Measurements from ENCODE around the gene HSPA12B. TPM values are rescaled to one million over a fixed set of nuclear protein-coding genes. Genes with fewer than 3 reads are reported as not detected.

HSPA12B gene
- total RNA-seq, 1 experiment from 2014 or later = 0.03 TPM

DNA sequence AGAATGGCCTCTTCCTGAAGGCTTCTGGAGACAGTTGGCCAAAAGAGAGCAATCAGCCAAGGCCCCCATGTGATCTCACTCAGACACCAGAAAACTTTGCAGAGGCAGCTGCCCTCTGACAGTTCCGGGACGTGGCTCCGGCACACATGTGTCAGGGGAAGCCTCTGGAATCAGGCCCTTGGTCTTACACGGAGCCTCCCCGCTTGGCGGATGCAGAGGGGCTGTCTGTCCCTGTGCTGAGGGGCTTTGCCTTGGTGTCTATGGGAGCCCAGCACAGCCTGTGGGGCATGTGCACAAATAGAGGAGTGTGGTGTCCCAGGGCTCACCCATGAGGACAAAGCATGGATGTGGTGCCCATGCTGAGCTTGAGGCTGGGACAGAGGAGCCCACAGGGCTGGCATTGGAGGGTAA, 33.9 kb upstream of the HSPA12B start:
- Histone ChIP-seq H3K9me3 (no peaks in the 10 kb centered on the region), H3K36me3 (no peaks in the 10 kb centered on the region), H3K27me3 (no peaks in the 10 kb centered on the region), H3K4me3 (no peak overlapping the region)
- DNase-seq = no peak

DNA sequence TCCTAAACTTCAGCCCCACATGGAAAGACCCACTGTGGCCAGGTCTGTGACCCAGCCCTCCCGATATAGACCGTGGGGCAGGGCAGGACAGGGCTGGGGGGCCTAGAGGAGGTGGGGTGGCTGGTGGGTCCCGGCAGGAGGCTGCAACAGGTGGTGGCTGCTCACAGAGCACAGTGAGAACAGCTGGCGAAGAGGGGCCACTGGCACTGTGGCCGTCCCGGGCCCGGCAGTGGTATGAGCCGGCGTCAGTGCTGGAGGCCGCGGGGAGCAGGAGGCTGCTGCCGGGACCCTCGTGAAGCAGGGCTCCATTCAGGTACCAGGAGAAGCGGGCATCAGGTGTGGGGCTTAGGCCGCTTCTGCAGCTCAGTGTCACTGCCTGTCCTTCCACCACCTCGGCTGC, 33.4 kb upstream of the HSPA12B start:
- Histone ChIP-seq H3K27me3 (no peaks in the 10 kb centered on the region), H3K9me3 (no peaks in the 10 kb centered on the region), H3K36me3 (no peaks in the 10 kb centered on the region), H3K4me3 (no peak overlapping the region)
- DNase-seq = no peak

DNA sequence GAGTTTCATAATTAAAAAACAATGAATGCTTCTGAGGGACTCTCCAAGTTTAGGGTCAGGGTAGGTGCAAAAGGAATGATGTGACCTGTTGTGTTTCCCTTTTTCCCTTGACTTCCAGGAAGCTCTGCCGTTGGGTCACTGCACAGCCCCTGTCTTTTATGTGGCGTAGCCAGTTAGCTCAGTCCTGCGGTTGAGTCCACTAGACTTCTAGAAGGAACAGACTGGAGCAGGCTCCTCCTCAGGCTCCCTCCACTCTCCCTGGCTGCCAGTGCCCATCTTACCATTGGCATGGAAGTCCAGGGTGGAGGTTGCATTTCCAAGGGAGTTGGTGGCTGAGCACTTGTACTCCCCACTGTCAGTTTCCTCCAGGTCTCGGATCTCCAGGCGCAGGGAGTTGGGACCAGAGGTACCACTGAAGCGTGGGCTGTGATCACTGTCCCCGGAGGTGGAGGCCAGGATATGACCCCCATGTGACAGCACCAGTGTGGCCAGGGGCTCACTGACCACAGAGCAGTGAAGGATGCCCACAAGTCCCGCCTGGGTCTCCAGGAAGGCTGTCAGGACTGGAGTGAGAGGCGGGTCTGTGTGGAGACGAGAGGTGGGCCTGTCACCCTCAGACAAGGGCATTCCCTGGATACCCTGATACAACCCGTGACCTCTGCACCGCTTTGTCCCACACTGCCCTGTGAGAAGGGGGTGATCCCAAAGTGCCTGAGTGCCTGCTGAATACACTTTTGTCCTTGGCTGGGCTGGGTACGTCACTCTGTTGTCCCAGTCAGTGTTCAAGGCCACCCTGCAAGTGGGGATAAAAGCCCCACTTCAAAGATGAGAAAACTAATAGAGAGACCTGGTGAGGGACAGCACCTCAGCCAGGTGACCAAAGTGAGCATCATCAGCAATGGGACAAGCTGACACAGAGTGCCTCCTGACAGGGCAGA, 31.2 kb upstream of the HSPA12B start:
- H3K4me3 ChIP-seq = no peak overlapping the region
- H3K27me3 ChIP-seq = no peaks in the 10 kb centered on the region
- H3K36me3 ChIP-seq = no peaks in the 10 kb centered on the region
- H3K9me3 ChIP-seq = no peaks in the 10 kb centered on the region
- no peak for DNase-seq

DNA sequence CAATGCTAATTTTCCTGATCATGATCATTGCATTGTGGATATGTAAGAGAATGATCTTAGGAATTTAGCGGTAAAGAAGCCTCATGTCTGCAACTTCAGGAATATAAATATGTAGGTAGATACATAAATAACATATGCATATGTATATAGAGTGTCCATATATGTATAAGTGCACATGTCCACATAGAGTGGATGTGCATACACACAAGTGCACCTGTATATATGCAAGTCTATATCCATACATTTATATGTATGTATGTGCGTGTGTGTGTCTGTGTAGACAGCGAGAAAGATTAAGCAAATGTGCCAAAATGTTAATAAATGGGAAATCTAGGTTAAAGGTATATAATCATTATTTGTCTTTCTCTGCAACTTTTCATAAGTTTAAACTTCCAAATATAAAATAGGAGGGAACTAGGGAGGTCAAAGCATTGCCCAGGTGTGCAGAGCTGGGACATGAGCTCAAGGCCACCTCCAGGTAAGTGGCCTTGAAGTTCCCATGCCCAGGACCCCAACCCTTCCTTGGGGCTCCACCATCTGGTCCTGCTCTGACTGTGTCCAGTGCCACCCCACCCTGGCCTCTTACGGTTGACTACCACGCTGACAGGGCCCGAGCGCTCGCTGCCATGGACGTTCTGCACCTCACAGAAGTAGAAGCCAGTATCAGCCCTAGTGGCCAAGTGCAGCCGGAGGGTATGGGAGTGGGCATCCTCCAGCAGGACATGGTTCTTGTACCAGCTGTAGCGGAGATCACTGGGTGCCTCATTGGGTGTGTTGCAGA, 29.7 kb upstream of the HSPA12B start:
- no peak overlapping the region for H3K4me3 ChIP-seq
- no peak for DNase-seq
- H3K27me3 ChIP-seq = no peaks in the 10 kb centered on the region
- H3K36me3 ChIP-seq = no peaks in the 10 kb centered on the region
- H3K9me3 ChIP-seq = no peaks in the 10 kb centered on the region

DNA sequence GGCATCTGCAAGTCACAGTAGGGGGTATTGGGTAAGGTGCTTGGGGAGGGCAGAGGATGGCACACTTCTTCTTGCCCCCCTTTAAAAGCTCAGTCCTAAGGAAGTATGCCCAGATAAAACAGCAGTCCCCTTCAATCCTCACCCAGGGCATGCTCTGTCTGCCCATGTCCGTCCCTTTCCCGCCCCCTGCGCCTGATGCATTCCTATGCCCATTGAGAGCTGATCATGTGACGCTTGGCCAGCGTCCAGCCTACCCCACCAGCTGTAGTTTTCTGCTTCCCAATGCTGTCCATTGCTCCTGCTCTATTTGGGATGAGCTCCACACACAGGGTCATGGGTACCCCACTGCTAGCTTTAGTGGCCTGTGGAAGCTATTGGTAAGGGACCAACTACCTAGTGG, 28.4 kb upstream of the HSPA12B start:
- Histone ChIP-seq H3K27me3 (no peaks in the 10 kb centered on the region), H3K36me3 (no peaks in the 10 kb centered on the region), H3K4me3 (no peak overlapping the region), H3K9me3 (no peaks in the 10 kb centered on the region)
- no peak for DNase-seq

DNA sequence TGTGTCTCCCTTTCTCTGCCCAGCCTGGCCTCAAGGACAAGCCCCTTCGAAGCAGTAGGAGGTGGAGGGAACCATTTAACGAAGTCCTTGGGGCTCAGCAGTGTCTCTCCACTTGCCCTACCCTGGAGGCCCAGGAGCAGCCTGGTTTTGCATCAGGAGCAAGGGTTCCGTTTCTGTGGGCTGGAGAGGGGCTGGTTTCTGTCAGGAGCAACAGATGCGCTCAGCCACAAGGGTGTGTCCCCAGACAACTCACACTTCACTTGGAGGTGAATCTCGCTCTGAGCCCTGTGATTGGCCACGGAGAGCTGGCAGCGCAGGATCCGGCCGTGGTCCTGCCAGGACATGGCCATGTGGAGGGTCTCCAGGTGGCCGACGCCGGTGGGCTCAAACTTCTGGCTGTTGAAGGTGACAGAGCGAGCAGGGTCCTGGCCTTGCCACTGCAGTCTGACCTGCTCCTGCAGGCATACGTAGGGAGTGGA, 27.0 kb upstream of the HSPA12B start:
- no peaks in the 10 kb centered on the region for H3K9me3 ChIP-seq
- no peak for DNase-seq

DNA sequence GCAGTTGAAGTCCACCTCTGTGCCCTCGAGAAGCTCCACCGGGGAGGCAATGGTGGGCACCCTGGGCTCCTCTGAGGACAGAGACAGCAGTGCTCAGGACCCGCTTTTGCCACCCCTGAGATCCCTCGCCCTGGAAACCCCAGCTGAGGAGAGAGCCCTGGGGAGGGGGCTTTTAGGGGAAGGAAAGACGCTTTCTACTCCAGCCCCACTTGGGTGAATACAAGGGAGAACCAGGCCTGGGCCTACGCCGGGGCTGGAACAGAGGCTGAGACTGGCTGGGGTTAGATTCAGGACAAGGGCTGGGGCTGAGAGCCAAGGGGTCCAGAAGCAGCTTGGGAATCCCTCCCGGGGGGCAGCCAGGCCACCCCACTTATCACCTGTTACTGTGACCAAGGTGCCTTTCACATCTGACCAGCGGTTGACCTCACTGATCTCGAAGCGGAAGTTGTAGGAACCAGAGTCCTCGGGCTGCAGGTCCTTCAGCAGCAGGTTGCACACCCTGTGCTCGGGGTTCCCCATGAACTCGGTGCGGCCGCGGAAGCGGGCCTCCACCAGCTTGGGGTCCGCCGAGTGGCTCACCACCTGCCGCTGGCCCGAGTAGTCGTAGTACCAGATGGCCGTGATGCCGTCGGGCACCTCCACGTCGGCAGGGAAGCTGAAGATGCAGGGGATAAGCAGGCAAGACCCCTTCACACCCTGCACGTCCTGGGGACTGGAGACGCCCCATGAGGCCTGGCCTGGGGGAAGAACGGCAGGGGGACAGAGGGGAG, 26.3 kb upstream of the HSPA12B start:
- DNase-seq = no peak
- H3K27me3 ChIP-seq = no peaks in the 10 kb centered on the region
- no peaks in the 10 kb centered on the region for H3K36me3 ChIP-seq
- no peaks in the 10 kb centered on the region for H3K9me3 ChIP-seq
- no peak overlapping the region for H3K4me3 ChIP-seq

More for the DNA sequence above, 27.0 kb upstream of the HSPA12B start:
- H3K27me3 ChIP-seq = no peaks in the 10 kb centered on the region
- H3K4me3 ChIP-seq = no peak overlapping the region
- H3K36me3 ChIP-seq = no peaks in the 10 kb centered on the region

DNA sequence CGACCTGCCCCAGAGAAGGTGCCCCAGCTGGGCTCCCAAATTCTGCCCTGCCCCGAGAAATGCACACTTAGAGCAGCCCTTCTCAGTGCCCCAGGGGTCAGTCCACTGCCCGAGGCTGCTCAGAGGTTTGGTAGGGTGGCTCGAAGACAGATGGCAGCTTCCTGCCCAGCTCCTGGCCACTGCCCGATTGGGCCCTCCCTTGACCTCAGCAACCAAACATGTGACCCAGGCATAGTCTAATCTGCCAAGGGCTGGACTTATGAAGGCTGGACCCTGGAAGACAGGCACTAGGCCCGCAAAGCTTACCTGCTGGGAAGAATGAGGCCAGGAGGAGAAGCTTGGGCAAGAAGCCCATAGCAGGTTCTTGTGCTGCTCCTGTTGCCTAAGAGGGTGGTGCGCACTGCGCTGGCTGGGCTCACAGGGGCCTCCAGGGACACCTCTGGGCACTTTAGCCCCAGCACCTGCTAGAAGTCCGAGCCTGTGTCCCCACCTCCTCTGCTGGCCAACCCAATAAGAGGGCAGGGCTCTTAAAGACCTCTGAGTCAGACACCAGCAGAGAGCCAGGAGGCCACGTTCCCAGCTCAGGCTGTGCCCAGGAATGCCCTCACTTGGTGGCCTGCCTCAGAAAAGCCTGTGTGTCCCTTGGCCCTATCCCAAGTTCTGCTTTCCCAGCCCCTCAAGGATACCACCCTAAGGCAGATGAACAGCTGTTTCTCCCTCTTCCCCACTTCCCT, 25.5 kb upstream of the HSPA12B start:
- Histone ChIP-seq H3K27me3 (no peaks in the 10 kb centered on the region), H3K4me3 (no peak overlapping the region), H3K9me3 (no peaks in the 10 kb centered on the region), H3K36me3 (no peaks in the 10 kb centered on the region)
- DNase-seq = peak; percentile 54

DNA sequence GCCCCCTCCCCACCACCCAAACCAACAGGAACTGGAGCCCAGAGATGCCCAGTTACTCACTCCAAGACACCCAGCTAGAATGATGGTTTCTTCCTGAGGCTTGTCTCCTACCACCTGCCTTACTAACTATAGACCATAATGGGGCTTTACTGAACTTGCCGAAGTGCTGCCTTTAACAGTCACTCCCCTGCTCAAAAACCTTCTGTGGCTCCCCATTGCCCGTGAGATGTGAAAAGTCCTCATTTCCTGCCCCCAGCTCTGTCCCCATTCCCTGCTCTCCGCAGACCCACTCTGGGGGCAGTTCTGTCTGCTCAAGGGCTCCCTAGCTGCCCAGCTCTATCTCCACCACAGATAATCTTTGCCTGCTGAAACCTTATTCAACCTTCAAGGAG, 25.0 kb upstream of the HSPA12B start:
- no peak for DNase-seq
- no peaks in the 10 kb centered on the region for H3K27me3 ChIP-seq
- no peak overlapping the region for H3K4me3 ChIP-seq
- H3K36me3 ChIP-seq = no peaks in the 10 kb centered on the region
- no peaks in the 10 kb centered on the region for H3K9me3 ChIP-seq

DNA sequence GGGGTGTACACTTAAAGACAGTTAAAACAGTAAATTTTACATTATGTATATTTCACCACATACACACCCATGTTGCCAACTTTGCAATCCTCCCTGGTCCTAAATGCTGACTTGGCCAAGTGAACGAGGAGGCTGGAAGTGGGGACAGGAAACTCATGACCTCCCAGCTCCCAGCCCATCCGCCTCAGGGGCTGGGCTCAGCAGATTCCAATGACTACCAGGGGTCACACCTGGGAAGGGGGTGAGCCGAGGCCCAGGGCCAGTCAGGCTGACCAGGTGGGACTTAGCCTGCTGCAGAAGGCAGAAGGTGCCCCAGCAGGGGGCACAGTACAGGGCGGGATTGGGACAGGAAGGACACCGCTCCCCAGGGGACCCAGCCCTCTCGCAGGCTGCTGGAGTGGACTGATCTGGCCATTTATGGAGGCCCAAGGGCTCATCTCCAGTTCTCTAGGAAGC, 22.4 kb upstream of the HSPA12B start:
- H3K36me3 ChIP-seq = no peaks in the 10 kb centered on the region
- H3K27me3 ChIP-seq = no peaks in the 10 kb centered on the region
- no peak for DNase-seq
- no peak overlapping the region for H3K4me3 ChIP-seq
- no peaks in the 10 kb centered on the region for H3K9me3 ChIP-seq

DNA sequence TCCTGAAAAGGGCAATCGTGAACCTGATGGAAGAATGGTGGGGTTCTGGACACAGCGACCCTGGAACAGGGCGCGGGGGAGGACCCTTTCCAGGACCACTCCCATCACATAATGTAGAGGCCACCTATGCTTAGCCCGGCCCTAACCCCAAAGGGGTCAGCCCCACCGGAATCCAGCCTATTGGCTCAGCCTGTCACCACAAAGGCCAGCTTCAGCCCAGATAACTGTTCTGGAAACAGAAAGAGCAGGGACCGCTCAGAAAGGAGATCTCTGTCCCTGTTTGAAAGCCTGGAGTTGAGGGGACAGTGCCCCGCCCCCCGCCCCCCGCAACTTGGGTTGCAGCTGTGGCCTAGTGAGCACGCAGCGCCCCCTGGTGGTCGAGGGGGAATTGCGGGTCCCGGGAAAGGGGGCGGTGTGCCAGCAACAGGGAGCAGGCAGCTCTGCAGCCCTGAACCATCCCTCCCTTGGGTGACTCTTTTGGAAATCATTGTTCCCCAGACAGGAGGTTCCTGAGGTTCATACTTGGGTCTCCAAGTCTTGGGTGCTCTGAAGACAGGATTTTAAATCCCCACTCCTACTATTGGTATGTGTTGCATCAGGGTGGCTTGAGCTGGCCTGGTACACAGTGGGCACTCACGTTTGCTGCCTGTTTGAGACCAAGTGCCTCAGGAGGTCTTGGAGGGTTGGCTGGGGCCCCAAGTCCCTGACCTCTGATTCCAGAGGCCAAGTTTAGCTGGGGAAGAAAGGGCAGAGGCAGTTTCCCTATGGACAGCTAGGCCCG, 21.6 kb upstream of the HSPA12B start:
- peak; percentile 31 for DNase-seq
- H3K36me3 ChIP-seq = no peaks in the 10 kb centered on the region
- H3K9me3 ChIP-seq = no peaks in the 10 kb centered on the region
- no peak overlapping the region for H3K4me3 ChIP-seq
- no peaks in the 10 kb centered on the region for H3K27me3 ChIP-seq

DNA sequence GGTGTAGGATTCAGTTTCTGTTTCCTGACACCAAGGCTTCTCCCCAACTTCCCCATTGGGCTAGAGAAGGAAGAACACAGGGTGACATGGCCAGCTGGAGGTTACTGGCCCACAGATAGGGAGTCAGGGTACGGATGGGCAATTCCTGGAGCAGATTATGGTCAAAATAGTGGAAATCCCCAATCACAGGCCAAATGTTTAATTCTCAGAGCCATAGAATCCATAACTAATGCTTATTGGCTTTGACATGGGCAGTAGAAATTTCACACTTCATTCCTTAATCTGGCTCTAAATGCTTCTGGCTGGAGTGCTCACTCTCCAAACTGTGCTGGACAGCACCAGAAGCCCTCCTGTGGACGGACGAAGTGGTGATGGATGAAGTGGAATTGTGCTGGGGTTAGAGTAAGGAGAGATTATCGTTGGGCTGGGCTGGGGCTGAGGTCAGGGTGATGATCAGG, 21.0 kb upstream of the HSPA12B start:
- no peak for DNase-seq
- no peaks in the 10 kb centered on the region for H3K9me3 ChIP-seq
- no peaks in the 10 kb centered on the region for H3K36me3 ChIP-seq
- no peaks in the 10 kb centered on the region for H3K27me3 ChIP-seq
- no peak overlapping the region for H3K4me3 ChIP-seq

DNA sequence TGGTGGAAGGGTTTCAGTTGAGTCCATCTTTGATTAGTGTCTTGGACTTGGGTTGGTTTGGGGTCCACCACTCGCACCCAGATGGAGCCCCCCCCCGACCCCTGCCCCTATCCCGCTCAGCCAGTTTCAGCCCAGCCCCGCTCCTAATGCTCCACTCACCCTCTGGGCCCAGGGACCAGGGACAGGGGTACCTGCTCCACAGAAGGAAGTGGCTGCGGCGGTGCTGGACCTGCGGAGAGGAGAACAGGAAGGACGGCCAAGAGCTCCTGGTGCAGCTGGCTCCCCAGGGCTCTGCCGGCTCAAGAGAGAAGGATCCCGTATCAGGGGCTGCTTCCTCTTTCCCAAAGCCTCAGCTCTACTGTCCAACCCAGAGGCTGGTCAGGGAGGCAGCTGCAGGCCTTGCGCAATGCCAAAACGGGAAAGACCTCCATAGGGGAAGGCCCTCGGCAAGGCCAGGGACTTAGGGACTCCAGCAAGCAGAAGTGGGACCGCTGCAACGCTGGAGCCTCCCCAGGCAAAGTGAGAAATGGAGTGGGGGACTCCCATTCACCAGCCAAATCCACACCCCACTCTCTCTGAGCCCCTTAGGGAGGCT, 20.1 kb upstream of the HSPA12B start, which contains the start of gene SIGLEC1:
SIGLEC1 (minus strand) TSS at position 322 of the 595 bp plus-strand sequence. CDS start 5,472 bp downstream, outside the sequence.
- H3K36me3 ChIP-seq = no peaks in the 10 kb centered on the region

DNA sequence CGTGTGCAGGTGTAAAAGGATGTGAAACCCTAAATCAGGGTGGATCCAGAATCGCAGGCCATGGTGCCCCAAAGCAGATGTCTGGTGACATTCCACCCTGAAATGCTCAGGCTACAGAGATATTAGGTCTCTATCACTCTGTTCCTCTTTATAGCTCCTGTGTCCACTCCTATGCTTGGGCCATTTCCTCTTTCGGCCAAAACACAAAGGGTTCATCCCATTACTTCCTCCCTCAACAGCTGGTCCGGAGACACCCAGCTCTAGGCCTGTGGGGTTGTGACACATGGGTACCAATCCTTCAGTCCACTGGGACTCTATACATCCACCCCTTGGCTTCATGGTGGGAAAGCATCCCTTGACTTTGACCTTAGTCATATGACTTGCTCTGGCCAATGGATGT, 18.4 kb upstream of the HSPA12B start:
- no peak for DNase-seq
- Histone ChIP-seq H3K36me3 (no peaks in the 10 kb centered on the region), H3K27me3 (no peaks in the 10 kb centered on the region), H3K9me3 (no peaks in the 10 kb centered on the region), H3K4me3 (no peak overlapping the region)

More for the DNA sequence above, 20.1 kb upstream of the HSPA12B start, which contains the start of gene SIGLEC1:
- Histone ChIP-seq H3K27me3 (no peaks in the 10 kb centered on the region), H3K4me3 (no peak within 1 kb of the TSS), H3K9me3 (no peaks in the 10 kb centered on the region)
- DNase-seq = no peak
